OCI-LY7 (cell line): ENCODE results near the gene KHDC1. TPM values are rescaled to one million over a fixed set of nuclear protein-coding genes. Genes with fewer than 3 reads are reported as not detected.

Experiments
- BruUV-seq: library from RNA; stranded (reverse); fragments of 400-500 nt; replicated peaks from 2 replicates; lab custom pipeline; 2021; lab: Mats Ljungman, UMichigan
- CTCF ChIA-PET: fragments of 300-600 bp; sonication (Branson Sonifier 250); formaldehyde crosslinking; loops from one replicate; lab custom pipeline; 2022; ENCODE audit warnings: antibody characterized with exemption; ENCODE audit not compliant: unreplicated experiment; lab: Charles Lee
- POLR2A ChIA-PET: fragments of 300-600 bp; sonication (Branson Sonifier 250); formaldehyde crosslinking; loops from one replicate; lab custom pipeline; 2022; ENCODE audit warnings: antibody characterized with exemption; lab: Charles Lee
- DNase-seq: peaks from one replicate; pipeline ENCODE4 v3.0.0-alpha.2; 2015; ENCODE audit warnings: low spot score
- H2AFZ ChIP-seq: fragments of 200-600 bp; sonication (generic), shearing (Covaris generic); 2 replicates; pipeline ENCODE4 v1.6.1; 2014; ENCODE audit warnings: mild to moderate bottlenecking, antibody characterized with exemption, low read length, moderate library complexity
- H3K27ac ChIP-seq: fragments of 200-600 bp; sonication (generic); 2 replicates; pipeline ENCODE4 v1.5.1; 2014; ENCODE audit warnings: mixed run types, low read depth, mild to moderate bottlenecking, moderate library complexity, low read length, inconsistent platforms; ENCODE audit not compliant: poor library complexity, severe bottlenecking
- H3K36me3 ChIP-seq: fragments of 200-600 bp; sonication (generic); 2 replicates; pipeline ENCODE4 v1.6.1; 2014; ENCODE audit warnings: mild to moderate bottlenecking, antibody characterized with exemption, low read length, moderate library complexity, mixed read lengths; ENCODE audit not compliant: insufficient read depth
- H3K4me1 ChIP-seq: fragments of 200-600 bp; sonication (generic); 2 replicates; pipeline ENCODE4 v1.5.1; 2014; ENCODE audit warnings: mild to moderate bottlenecking, low read length; ENCODE audit not compliant: insufficient read depth, poor library complexity, severe bottlenecking
- H3K4me2 ChIP-seq: fragments of 200-600 bp; sonication (generic); 2 replicates; pipeline ENCODE4 v1.6.1; 2014; ENCODE audit warnings: mild to moderate bottlenecking, low read length
- H3K4me3 ChIP-seq: fragments of 200-600 bp; sonication (generic); 2 replicates; pipeline ENCODE4 v1.5.1; 2014; ENCODE audit warnings: mild to moderate bottlenecking, low read depth, low read length; ENCODE audit not compliant: poor library complexity, severe bottlenecking
- H3K79me2 ChIP-seq: fragments of 200-600 bp; sonication (generic); 2 replicates; pipeline ENCODE4 v1.6.1; 2016; ENCODE audit warnings: low read depth, mild to moderate bottlenecking, low read length, moderate library complexity, mixed read lengths; ENCODE audit not compliant: insufficient read depth
- H3K9me2 ChIP-seq: fragments of 200-600 bp; sonication (generic); 2 replicates; pipeline ENCODE4 v1.6.1; 2016; ENCODE audit warnings: mild to moderate bottlenecking, low read length, mixed read lengths; ENCODE audit not compliant: insufficient read depth
- H3K9me3 ChIP-seq: fragments of 200-600 bp; sonication (generic); 2 replicates; pipeline ENCODE4 v1.6.1; 2014; ENCODE audit warnings: mild to moderate bottlenecking, mixed run types, low read length, mixed read lengths
- H4K20me1 ChIP-seq: fragments of 200-600 bp; sonication (generic); 2 replicates; pipeline ENCODE4 v1.6.1; 2014; ENCODE audit warnings: mild to moderate bottlenecking, antibody characterized with exemption, low read length, moderate library complexity, mixed read lengths; ENCODE audit not compliant: insufficient read depth
- CTCF ChIP-seq: fragments of 200-600 bp; sonication (generic); conservative IDR thresholded peaks from 2 replicates; pipeline ENCODE4 v1.5.1; 2014; ENCODE audit warnings: mild to moderate bottlenecking, antibody characterized with exemption, low read length, moderate library complexity, mixed read lengths
- EZH2phosphoT487 ChIP-seq: fragments of 200-600 bp; sonication (generic); IDR thresholded peaks from 2 replicates; pipeline ENCODE4 v1.6.1; 2018; ENCODE audit warnings: low read depth, borderline replicate concordance, mild to moderate bottlenecking, mixed run types, antibody characterized with exemption, low read length, moderate library complexity, mixed read lengths
- intact Hi-C: fragments of 100-400 bp; cut with micrococcal nuclease; formaldehyde crosslinking; loops from one replicate; pipeline ENCODE4 v1.10.0; 2022; ENCODE audit not compliant: unreplicated experiment
- total RNA-seq, 2 experiments: library from RNA; depleted of rRNA in 1 of 2; stranded (reverse); fragments of >200 nt in 1 of 2; shearing (Covaris generic) in 1 of 2; gene quantifications; 2 replicates each; pipeline ENCODE4 v1.2.3, GENCODE V29; 2014 to 2022

The KHDC1 gene
- total RNA-seq, 2 experiments from 2014 or later, result 16.2 to 22.3 TPM

- H3K36me3 ChIP-seq, result no peaks in the 10 kb centered on the region
- H3K4me3 ChIP-seq, result no peak overlapping the region
- H3K79me2 ChIP-seq, result no peaks in the 10 kb centered on the region
- H4K20me1 ChIP-seq, result no peaks in the 10 kb centered on the region
- H3K9me3 ChIP-seq, result no peaks in the 10 kb centered on the region
- H3K9me2 ChIP-seq, result no peaks in the 10 kb centered on the region
- TF ChIP-seq EZH2phosphoT487 (no peak), CTCF (no peak)
- intact Hi-C loops, result no loop called here
- POLR2A ChIA-PET, result interaction anchor here (0.7 to 1.7 kb wide), 5 partner anchors 9 to 836 kb away, joined by 3 to 5 read pairs (median 3); no protein-coding TSS in a partner anchor
- no peak for DNase-seq
- CTCF ChIA-PET, result interaction anchor here (0.5 kb wide), 1 partner anchor 268 kb away, joined by 4 read pairs; no protein-coding TSS in a partner anchor
- H3K4me1 ChIP-seq, result no peaks in the 10 kb centered on the region
- no TSS peak for BruUV-seq
- H2AFZ ChIP-seq, result no peak overlapping the region
- H3K27ac ChIP-seq, result no peak overlapping the region
- H3K4me2 ChIP-seq, result no peak overlapping the region
Observed at GRCh38 chr6:73252703-73253102, 10.3 kb downstream of the KHDC1 start.

- Histone ChIP-seq H3K27ac (no peak overlapping the region), H3K4me2 (no peak overlapping the region), H3K36me3 (no peaks in the 10 kb centered on the region), H3K9me2 (no peaks in the 10 kb centered on the region), H3K9me3 (no peaks in the 10 kb centered on the region), H3K79me2 (no peaks in the 10 kb centered on the region), H2AFZ (no peak overlapping the region), H3K4me3 (no peak overlapping the region), H3K4me1 (no peaks in the 10 kb centered on the region), H4K20me1 (no peaks in the 10 kb centered on the region)
- TF ChIP-seq EZH2phosphoT487 (no peak), CTCF (no peak)
- intact Hi-C loops, result no loop called here
- POLR2A ChIA-PET, result no interaction called here
- no TSS peak for BruUV-seq
- DNase-seq, result no peak
- CTCF ChIA-PET, result no interaction called here
Observed at GRCh38 chr6:73250016-73250415, 13.0 kb downstream of the KHDC1 start.

GRCh38 chr6:73248192-73248903 lies 14.6 kb downstream of the KHDC1 start:
- CTCF ChIA-PET, result no interaction called here
- Histone ChIP-seq H3K9me3 (no peaks in the 10 kb centered on the region), H3K9me2 (no peaks in the 10 kb centered on the region), H4K20me1 (no peaks in the 10 kb centered on the region), H3K27ac (no peak overlapping the region), H3K4me2 (no peak overlapping the region), H3K4me1 (no peaks in the 10 kb centered on the region), H3K36me3 (no peaks in the 10 kb centered on the region), H2AFZ (no peak overlapping the region), H3K79me2 (no peaks in the 10 kb centered on the region), H3K4me3 (no peak overlapping the region)
- no TSS peak for BruUV-seq
- no peak for DNase-seq
- intact Hi-C loops, result no loop called here
- POLR2A ChIA-PET, result interaction anchor here (0.7 kb wide), 3 partner anchors 35 to 807 kb away, joined by 3 read pairs; no protein-coding TSS in a partner anchor
- no peak for TF ChIP-seq CTCF
- TF ChIP-seq EZH2phosphoT487, result no peak
